HAP-1 (cell line): ENCODE data around the gene KIAA0930.
A peak's percentile ranks its signal among the peaks of the same experiment; 100 is the strongest.

Experiments used
- DNase-seq, 2 experiments: peaks; one replicate each; pipeline ENCODE4 v3.0.0-alpha.2; 2016 to 2020; ENCODE audit warnings: low spot score in 2 of 2
- H3K27me3 ChIP-seq: fragments of 250-450 bp; sonication (Bioruptor Pico); 2 replicates; pipeline ENCODE4 v1.5.1; 2020; ENCODE audit warnings: low read depth, mild to moderate bottlenecking, moderate library complexity
- H3K36me3 ChIP-seq: fragments of 250-450 bp; sonication (Bioruptor Pico); replicated peaks from 2 replicates; pipeline ENCODE4 v1.5.1; 2020; ENCODE audit warnings: mild to moderate bottlenecking
- H3K4me1 ChIP-seq: fragments of 250-450 bp; sonication (Bioruptor Pico); 2 replicates; pipeline ENCODE4 v1.5.1; 2020; ENCODE audit warnings: mild to moderate bottlenecking
- H3K4me3 ChIP-seq: fragments of 250-450 bp; sonication (Bioruptor Pico); 2 replicates; pipeline ENCODE4 v1.5.1; 2020; ENCODE audit warnings: mild to moderate bottlenecking, moderate library complexity
- H3K9me3 ChIP-seq: fragments of 250-450 bp; sonication (Bioruptor Pico); 2 replicates; pipeline ENCODE4 v1.5.1; 2020; ENCODE audit warnings: mild to moderate bottlenecking, moderate library complexity
- in situ Hi-C: fragments of 300-500 bp; cut with MboI; formaldehyde crosslinking; loops from 3 replicates; pipeline ENCODE4 v1.14.3; 2020; ENCODE audit warnings: low sequenced_read_pairs, inconsistent platforms, mixed read lengths

The KIAA0930 gene

GRCh38 chr22:45188779-45189178, 51.9 kb downstream of the KIAA0930 start:
- in situ Hi-C loops = no loop called here
- H3K4me1 ChIP-seq = no peaks in the 10 kb centered on the region
- H3K9me3 ChIP-seq = no peaks in the 10 kb centered on the region
- no peak for DNase-seq
- no peak overlapping the region for H3K4me3 ChIP-seq
- no peaks in the 10 kb centered on the region for H3K27me3 ChIP-seq
- peaks cover 26% of the 10 kb centered on the region for H3K36me3 ChIP-seq

DNA sequence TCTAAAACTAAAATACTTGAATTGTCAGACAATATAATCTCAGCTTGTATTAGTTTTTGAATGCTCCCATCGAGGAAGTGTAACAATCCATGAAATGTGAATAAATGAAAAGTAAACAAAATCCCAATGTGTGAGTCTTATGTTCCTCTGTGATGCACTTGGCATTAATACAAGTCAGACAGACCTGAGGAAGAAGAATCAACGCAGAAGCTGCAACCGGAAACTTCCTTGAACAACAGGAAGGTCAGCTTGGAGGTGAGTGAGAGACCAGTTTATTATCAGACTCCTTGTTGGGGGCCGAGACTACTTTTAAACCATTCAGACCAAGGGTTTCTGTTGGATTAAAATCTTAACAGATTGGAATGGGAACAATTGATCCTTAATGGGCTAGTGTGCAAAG, 52.8 kb downstream of the KIAA0930 start:
- in situ Hi-C loops = no loop called here
- Histone ChIP-seq H3K36me3 (peaks cover 34% of the 10 kb centered on the region), H3K9me3 (no peaks in the 10 kb centered on the region), H3K27me3 (no peaks in the 10 kb centered on the region), H3K4me3 (no peak overlapping the region), H3K4me1 (no peaks in the 10 kb centered on the region)
- DNase-seq = no peak

DNA sequence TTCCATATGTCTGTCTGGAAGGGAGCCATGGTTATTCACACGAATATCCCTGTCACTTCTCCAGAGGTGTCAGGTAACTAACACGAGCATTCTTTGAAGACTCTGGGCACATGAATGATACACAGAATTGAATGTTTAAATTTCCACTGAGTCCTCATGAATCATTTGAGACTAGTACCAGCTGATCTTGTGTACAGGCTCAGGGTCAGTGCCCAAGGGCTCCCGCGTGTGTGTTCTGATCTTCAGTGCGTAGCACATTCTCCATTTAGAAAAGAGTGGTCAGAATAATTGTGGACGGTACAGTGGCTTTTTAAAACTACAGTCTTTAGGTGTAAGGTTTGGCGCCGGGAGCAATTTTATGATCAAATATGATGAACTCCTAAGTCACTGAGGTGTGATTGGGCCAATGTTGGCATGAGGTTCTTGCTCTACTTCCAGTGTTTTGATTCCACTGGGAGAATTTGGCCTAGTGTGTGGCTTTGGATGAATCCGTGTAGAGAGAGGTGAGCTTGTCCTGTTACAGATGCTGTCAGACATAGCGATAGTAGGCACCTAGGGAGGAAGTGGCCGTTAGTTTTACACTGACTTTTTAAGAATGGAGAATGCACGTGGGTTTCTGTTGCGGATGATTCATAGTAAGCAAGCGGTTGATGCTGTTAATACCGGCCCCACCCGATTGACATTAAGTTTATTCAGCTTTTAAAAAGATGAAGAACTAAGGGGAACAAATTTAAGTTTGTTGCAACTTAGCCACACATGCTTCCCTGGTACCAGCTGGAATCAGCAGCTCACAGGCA, 54.8 kb downstream of the KIAA0930 start:
- H3K4me1 ChIP-seq = peaks cover 6% of the 10 kb centered on the region
- H3K27me3 ChIP-seq = no peaks in the 10 kb centered on the region
- H3K36me3 ChIP-seq = peaks cover 49% of the 10 kb centered on the region
- in situ Hi-C loops = no loop called here
- H3K9me3 ChIP-seq = no peaks in the 10 kb centered on the region
- H3K4me3 ChIP-seq = no peak overlapping the region
- DNase-seq = no peak

- in situ Hi-C loops = no loop called here
- Histone ChIP-seq H3K27me3 (no peaks in the 10 kb centered on the region), H3K9me3 (no peaks in the 10 kb centered on the region), H3K4me1 (peaks cover 9% of the 10 kb centered on the region), H3K36me3 (peaks cover 67% of the 10 kb centered on the region), H3K4me3 (no peak overlapping the region)
- no peak for DNase-seq
These were observed 56.7 kb downstream of the KIAA0930 start for GRCh38 chr22:45183974-45184373.

DNA sequence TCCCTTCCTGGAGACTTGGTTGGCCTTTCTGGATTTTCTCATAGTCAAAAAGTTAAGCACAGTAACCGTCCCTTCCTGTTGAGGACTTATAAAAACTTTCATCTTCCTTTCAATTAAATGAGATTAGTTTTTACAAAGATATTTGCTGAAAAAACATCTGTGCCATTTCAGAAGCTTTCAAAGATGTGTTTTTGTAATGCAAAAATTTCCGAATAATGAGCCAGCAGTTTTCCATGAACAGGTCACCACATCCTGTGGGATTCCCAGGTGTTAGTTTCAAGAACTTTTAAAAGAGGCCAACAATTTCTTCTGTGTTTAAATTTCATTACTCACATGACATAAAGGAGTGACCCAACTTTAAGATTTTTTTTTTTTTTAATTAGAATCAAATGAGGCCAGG, 58.9 kb downstream of the KIAA0930 start:
- in situ Hi-C loops = no loop called here
- Histone ChIP-seq H3K4me3 (no peak overlapping the region), H3K27me3 (no peaks in the 10 kb centered on the region), H3K4me1 (peaks cover 9% of the 10 kb centered on the region), H3K9me3 (no peaks in the 10 kb centered on the region), H3K36me3 (peaks cover 81% of the 10 kb centered on the region)
- peak in 1 of 2 experiments; percentile 45 for DNase-seq

DNA sequence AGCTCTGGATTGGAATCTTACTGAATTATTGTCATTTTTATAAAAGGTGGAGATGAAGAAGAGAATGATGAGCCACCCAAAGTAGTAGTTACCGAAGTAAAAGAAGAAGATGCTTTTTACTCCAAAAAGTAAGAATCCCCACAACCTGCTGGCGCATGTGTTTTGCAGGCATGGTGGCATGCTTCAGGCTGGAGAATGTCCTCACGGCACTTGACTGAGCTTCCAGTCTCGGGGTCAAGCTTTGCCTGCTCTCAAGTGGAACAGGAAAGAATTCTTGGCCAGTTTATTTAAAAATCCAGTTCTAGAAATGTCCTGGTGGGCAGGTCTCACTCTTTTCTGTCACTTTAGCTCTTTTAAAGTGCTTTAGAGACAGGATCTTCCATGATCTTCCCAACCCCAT, 59.5 kb downstream of the KIAA0930 start:
- Histone ChIP-seq H3K4me1 (peaks cover 9% of the 10 kb centered on the region), H3K27me3 (no peaks in the 10 kb centered on the region), H3K4me3 (no peak overlapping the region), H3K9me3 (no peaks in the 10 kb centered on the region), H3K36me3 (peaks cover 86% of the 10 kb centered on the region)
- in situ Hi-C loops = no loop called here
- no peak for DNase-seq

DNA sequence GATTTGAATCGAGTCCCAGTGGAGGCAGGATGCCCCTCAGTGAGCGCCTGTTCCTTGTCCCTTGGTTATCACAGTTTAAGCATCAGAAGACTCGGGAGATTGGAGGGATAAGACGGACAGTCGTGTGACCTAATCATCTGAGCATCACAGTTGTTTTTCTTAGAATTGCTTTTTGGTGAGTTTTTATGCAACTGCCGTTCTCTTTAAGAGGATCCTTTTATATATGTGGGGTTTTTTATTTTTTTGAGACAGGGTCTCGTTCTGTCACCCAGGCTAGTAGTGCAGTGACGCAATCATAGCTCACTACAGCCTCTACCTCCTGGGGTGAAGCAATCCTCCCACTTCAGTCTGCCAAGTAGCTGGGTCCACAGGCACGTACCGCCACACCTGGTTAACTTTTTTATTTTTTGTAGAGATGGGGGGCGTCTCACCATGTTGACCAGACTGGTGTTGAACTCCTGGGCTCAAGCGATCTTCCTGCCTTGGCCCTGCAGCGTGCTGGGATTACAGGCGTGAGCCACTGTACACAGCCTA, 60.5 kb downstream of the KIAA0930 start:
- H3K9me3 ChIP-seq = no peaks in the 10 kb centered on the region
- H3K36me3 ChIP-seq = peaks cover 88% of the 10 kb centered on the region
- H3K4me3 ChIP-seq = no peak overlapping the region
- H3K27me3 ChIP-seq = no peaks in the 10 kb centered on the region
- in situ Hi-C loops = no loop called here
- no peak for DNase-seq
- H3K4me1 ChIP-seq = peaks cover 9% of the 10 kb centered on the region

DNA sequence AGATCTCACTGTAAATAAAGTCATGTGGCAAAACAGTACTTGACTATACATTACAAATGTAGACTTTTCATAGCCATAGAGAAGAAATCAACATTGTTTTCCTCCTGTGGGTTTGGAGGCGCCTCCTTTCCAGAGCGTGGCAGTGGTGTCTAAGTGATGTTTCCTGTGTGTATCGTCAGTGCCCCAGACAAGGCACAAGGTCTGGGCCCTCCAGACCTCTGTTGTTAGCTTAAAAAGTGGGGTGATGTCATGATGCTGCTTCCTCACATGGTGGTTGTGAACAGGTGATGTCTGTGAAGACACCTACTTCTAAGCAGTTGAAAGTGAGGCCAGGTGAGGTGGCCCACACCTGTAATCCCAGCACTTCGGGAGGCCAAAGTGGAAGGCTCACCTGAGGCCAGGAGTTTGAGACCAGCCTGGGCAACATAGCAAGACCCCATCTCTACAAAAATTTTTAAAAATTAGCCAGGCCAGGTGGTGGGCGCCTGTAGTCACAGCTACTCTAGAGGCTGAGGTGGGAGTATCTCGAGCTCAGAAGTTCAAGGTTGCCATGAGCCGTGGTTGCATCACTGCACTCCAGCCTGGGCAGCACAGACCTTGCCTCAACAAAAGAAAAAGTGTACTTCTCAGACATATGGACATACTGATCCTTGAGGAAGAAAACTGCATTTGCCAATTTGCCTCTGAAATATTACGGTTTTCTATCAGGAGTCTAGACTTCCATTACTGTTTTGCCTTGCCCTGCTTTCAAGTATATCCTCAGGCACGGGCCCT, 61.2 kb downstream of the KIAA0930 start:
- H3K36me3 ChIP-seq = peaks cover 92% of the 10 kb centered on the region
- in situ Hi-C loops = no loop called here

DNA sequence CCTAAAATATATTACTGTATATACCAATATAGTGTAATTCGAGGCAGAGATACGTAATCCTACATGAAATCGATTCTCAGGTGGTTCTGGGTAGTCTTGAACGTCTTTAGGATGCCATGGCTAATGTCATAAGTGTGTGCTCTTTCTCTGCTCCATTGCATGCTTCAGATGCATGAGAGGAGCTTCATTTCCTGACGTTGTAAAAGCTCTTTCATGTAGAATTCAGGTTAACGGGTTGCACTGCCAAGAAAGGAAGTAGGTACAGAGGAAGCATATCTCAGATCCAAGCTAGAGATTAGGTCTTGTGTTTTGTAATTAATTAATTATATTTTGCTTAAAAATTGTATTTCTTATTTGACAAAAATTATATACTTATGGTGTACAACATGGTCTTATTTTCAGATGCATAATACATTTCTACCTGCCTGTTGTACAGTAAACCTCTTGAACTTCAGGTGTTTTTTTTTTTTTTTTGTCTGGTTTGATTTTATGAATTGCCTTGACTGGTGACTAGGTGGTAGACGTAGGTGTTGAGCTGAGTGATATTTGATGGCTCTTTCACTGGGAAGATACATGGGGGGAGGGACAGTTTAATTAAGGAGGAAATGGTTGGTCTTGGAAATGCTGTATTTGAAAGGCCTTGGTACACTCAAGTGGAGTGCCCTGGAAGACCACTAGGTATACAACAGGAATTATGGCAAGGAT, 67.7 kb downstream of the KIAA0930 start:
- H3K36me3 ChIP-seq = peaks cover 99% of the 10 kb centered on the region
- H3K4me3 ChIP-seq = no peak overlapping the region
- in situ Hi-C loops = no loop called here
- DNase-seq = no peak
- no peaks in the 10 kb centered on the region for H3K27me3 ChIP-seq
- no peaks in the 10 kb centered on the region for H3K9me3 ChIP-seq
- H3K4me1 ChIP-seq = no peaks in the 10 kb centered on the region

More for the DNA sequence above, 61.2 kb downstream of the KIAA0930 start:
- Histone ChIP-seq H3K4me1 (peaks cover 9% of the 10 kb centered on the region), H3K4me3 (no peak overlapping the region), H3K9me3 (no peaks in the 10 kb centered on the region), H3K27me3 (no peaks in the 10 kb centered on the region)
- DNase-seq = no peak

GRCh38 chr22:45171830-45172229, 68.9 kb downstream of the KIAA0930 start:
- in situ Hi-C loops = no loop called here
- H3K4me1 ChIP-seq = no peaks in the 10 kb centered on the region
- H3K27me3 ChIP-seq = no peaks in the 10 kb centered on the region
- no peak overlapping the region for H3K4me3 ChIP-seq
- H3K9me3 ChIP-seq = no peaks in the 10 kb centered on the region
- no peak for DNase-seq
- peaks cover 91% of the 10 kb centered on the region for H3K36me3 ChIP-seq

- Histone ChIP-seq H3K36me3 (peaks cover 77% of the 10 kb centered on the region), H3K27me3 (no peaks in the 10 kb centered on the region), H3K4me3 (no peak overlapping the region), H3K9me3 (no peaks in the 10 kb centered on the region), H3K4me1 (peaks cover 7% of the 10 kb centered on the region)
- DNase-seq = no peak
- in situ Hi-C loops = no loop called here
These were observed 70.9 kb downstream of the KIAA0930 start for GRCh38 chr22:45169591-45170466.

DNA sequence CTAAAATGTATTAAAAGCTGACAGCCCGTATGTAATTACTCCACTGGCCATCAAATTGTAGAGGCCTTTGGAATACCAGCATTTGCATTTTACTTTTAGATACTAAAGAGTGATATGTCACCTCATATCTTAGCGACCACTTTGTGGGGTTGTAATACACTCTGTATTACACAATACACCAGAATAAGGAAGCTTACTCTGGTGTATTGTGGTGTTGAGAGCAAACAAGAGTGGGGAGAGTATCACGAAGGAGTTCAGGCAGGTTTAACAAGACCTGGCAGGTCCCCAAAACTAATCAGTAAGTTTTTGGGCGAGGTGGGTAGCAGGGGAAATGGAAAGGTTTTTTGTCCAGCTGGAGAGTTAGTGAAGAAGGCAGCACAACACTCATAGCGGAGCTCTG, 73.8 kb downstream of the KIAA0930 start:
- Histone ChIP-seq H3K4me1 (peaks cover 8% of the 10 kb centered on the region), H3K27me3 (no peaks in the 10 kb centered on the region), H3K36me3 (peaks cover 49% of the 10 kb centered on the region), H3K4me3 (no peak overlapping the region), H3K9me3 (no peaks in the 10 kb centered on the region)
- DNase-seq = no peak
- in situ Hi-C loops = no loop called here
